Mucosa of descending colon (tissue), 3 donors: ENCODE data around the gene AKAP12. TPM values are rescaled to one million over a fixed set of nuclear protein-coding genes. Genes with fewer than 3 reads are reported as not detected.

Experiments used
- ATAC-seq: fragments of 200-7000 bp; cut with Tn5 transposase; one replicate; pipeline ENCODE4 v1.9.1; 2020; ENCODE audit warnings: mild to moderate bottlenecking, moderate library complexity
- DNase-seq, 3 donors: peaks; one replicate each; pipeline ENCODE4 v3.0.0-alpha.2; 2020
- H3K36me3 ChIP-seq: fragments of 200-600 bp; one replicate; pipeline ENCODE4 v1.8.0; 2021; ENCODE audit warnings: low read depth, mild to moderate bottlenecking
- H3K4me1 ChIP-seq: fragments of 200-600 bp; one replicate; pipeline ENCODE4 v1.8.0; 2021; ENCODE audit warnings: low read depth, mild to moderate bottlenecking
- H3K4me3 ChIP-seq: fragments of 200-600 bp; one replicate; pipeline ENCODE4 v1.8.0; 2021; ENCODE audit warnings: mild to moderate bottlenecking
- H3K9me3 ChIP-seq: fragments of 200-600 bp; one replicate; pipeline ENCODE4 v1.8.0; 2021; ENCODE audit warnings: mild to moderate bottlenecking
- intact Hi-C, 2 donors: fragments of 100-400 bp; cut with DNase I in 1 of 2; cut with micrococcal nuclease in 1 of 2; formaldehyde crosslinking; loops; one replicate each; pipeline versions ENCODE4 v1.11.0 to v1.11.1; 2022; cut with DNase I, micrococcal nuclease
- total RNA-seq, 3 donors: library from RNA; stranded (reverse); fragmentation: NEBNext Ultra II Directional in 2 of 3; extraction: Animal tissue kit (Norgen Biotek cat#: 25700) in 2 of 3; gene quantifications; one replicate each; pipeline versions ENCODE4 v1.2.1 to v1.2.4, GENCODE V29; 2021 to 2023
- TF ChIP-seq, protein P1 (sequence below): fragments of 200-600 bp; IDR thresholded peaks from one replicate; pipeline ENCODE4 v1.8.0; 2022; ENCODE audit warnings: antibody characterized with exemption, mild to moderate bottlenecking
- donor health status: DM: no; HTN: no; CAD: no; lungs with moderate emphysema.
- donor health status: DM: no; HTN: no; CAD: no.
- donor health status: DM: no; HTN: yes; CAD: no.

AKAP12 gene
- total RNA-seq, 3 donors from 2014 or later: 6.3 to 192 (median 15.3) TPM

DNA sequence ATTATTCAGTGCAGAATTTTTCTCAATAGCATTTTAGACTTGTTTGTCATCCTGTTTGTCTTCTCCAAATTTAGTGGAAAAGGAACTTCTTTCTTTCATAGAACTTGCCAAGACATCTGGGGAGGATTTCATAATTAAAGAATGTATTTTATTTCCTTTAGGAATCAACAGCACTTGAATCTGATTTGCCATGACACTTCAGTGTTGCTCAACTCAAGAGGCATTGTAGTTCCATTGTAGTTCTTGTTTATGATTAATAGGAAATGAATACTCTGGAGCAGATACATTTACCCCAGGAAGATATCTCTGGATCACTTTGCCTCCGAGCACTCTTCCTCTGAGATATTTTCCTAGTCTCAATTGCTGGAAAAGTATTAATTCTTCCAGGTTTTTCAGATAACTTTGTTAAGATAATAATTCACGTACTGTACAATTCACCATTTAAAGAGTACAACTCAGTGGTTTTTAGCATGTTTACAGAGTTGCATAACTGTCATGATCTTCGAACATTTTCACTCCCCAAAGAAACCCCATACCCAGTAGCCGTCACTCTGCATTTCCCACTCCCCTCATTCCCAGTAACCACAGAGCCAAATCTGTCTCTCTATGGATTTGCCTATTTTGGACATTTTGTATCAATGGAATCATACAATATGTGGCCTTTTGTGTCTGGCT, 29.7 kb downstream of the AKAP12 start:
- ATAC-seq (no peak), DNase-seq (no peak)
- H3K4me1 ChIP-seq: no peaks in the 10 kb centered on the region
- intact Hi-C loops: no loop called here
- no peak overlapping the region for H3K4me3 ChIP-seq
- H3K9me3 ChIP-seq: no peaks in the 10 kb centered on the region
- TF ChIP-seq, protein P1, sequence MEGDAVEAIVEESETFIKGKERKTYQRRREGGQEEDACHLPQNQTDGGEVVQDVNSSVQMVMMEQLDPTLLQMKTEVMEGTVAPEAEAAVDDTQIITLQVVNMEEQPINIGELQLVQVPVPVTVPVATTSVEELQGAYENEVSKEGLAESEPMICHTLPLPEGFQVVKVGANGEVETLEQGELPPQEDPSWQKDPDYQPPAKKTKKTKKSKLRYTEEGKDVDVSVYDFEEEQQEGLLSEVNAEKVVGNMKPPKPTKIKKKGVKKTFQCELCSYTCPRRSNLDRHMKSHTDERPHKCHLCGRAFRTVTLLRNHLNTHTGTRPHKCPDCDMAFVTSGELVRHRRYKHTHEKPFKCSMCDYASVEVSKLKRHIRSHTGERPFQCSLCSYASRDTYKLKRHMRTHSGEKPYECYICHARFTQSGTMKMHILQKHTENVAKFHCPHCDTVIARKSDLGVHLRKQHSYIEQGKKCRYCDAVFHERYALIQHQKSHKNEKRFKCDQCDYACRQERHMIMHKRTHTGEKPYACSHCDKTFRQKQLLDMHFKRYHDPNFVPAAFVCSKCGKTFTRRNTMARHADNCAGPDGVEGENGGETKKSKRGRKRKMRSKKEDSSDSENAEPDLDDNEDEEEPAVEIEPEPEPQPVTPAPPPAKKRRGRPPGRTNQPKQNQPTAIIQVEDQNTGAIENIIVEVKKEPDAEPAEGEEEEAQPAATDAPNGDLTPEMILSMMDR: no peak
- H3K36me3 ChIP-seq: no peaks in the 10 kb centered on the region

DNA sequence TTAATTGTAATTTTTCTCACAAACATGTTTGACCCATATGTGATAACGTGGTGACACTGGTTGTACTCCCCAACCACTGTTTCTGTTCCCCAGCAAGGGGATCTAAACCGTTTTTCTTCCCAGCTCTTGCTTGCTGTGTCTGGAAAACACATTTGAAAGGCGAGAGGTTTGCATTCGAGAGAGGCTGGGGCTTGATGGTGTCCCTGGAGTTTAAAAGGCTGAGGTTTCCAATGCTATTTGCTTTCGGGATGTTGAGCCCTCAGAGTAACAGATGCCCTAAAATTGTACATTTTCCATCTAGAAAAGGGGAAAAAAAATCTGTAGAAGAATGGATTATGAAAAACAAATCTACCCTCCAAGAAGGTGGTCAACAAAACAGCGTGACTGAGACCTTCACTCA, 35.4 kb downstream of the AKAP12 start:
- intact Hi-C loops: no loop called here
- H3K36me3 ChIP-seq: no peaks in the 10 kb centered on the region
- no peaks in the 10 kb centered on the region for H3K4me1 ChIP-seq
- TF ChIP-seq, protein P1: no peak
- ATAC-seq (no peak), DNase-seq (no peak)
- H3K4me3 ChIP-seq: no peak overlapping the region
- no peaks in the 10 kb centered on the region for H3K9me3 ChIP-seq

DNA sequence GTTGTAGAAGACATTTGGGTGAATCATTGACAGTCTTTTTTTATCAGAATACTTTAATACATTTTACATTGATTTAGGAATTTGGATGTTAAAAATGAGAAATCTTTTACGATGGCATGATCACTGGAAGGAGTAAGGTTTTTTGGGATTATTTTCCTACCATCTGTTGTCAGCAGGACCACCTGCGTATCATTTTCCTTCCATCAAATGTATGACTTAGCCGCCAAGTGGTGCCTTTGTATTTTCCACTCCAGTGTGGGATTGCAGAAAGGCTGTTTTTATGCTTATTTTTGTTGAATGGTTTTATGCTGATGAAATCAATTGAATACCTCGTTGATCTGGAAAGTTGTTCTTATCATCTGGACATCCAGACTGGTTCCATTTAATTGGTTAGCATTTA, 35.8 kb downstream of the AKAP12 start:
- intact Hi-C loops: no loop called here
- DNase-seq: no peak

GRCh38 chr6:151276112-151276740, 36.5 kb downstream of the AKAP12 start:
- H3K9me3 ChIP-seq: no peaks in the 10 kb centered on the region
- TF ChIP-seq, protein P1: no peak
- no peak overlapping the region for H3K4me3 ChIP-seq
- no peak for ATAC-seq
- H3K36me3 ChIP-seq: no peaks in the 10 kb centered on the region
- H3K4me1 ChIP-seq: no peaks in the 10 kb centered on the region
- no peak for DNase-seq
- intact Hi-C loops: no loop called here

More for the DNA sequence above, 35.8 kb downstream of the AKAP12 start:
- no peak for ATAC-seq
- no peak overlapping the region for H3K4me3 ChIP-seq
- no peaks in the 10 kb centered on the region for H3K4me1 ChIP-seq
- H3K9me3 ChIP-seq: no peaks in the 10 kb centered on the region
- TF ChIP-seq, protein P1: no peak
- H3K36me3 ChIP-seq: no peaks in the 10 kb centered on the region

DNA sequence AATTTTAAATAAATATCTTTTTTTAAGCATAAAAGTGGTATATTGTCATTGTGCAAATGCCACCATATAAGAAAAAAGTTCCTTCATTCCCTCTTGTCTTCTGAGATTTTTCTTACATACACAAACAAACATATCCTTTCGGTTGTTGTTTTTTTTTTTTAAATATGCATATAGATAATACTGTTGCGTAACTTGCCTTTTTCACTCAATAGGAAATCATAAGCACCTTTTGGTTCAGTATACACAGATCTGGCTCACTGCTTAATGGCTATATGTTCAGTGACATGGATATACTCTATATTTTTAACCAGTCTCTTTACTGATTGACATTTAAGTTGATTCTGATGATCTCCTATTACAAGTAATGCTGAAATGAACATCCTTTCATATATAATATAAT, 40.1 kb downstream of the AKAP12 start:
- Histone ChIP-seq H3K9me3 (no peaks in the 10 kb centered on the region), H3K4me3 (no peak overlapping the region), H3K36me3 (no peaks in the 10 kb centered on the region), H3K4me1 (no peaks in the 10 kb centered on the region)
- DNase-seq (no peak), ATAC-seq (no peak)
- intact Hi-C loops: no loop called here
- TF ChIP-seq, protein P1: no peak
